Parathyroid adenoma (tissue), 2 donors: Measurements from ENCODE around the gene FUZ.

Source experiments
- H2AFZ ChIP-seq: fragments of 300-600 bp; sonication (generic); one replicate; pipeline ENCODE4 v1.7.0; 2017; ENCODE audit warnings: antibody characterized with exemption, mild to moderate bottlenecking
- H3K27ac ChIP-seq: fragments of 300-600 bp; sonication (generic); one replicate; pipeline ENCODE4 v1.7.0; 2017
- H3K27me3 ChIP-seq: fragments of 300-600 bp; sonication (generic); one replicate; pipeline ENCODE4 v1.7.0; 2017; ENCODE audit warnings: low read length; ENCODE audit not compliant: control insufficient read depth, insufficient read depth
- H3K36me3 ChIP-seq: fragments of 300-600 bp; sonication (generic); one replicate; pipeline ENCODE4 v1.7.0; 2017; ENCODE audit warnings: low read length; ENCODE audit not compliant: control insufficient read depth, insufficient read depth
- H3K4me1 ChIP-seq: fragments of 300-600 bp; sonication (generic); one replicate; pipeline ENCODE4 v1.7.0; 2017; ENCODE audit warnings: control low read depth
- H3K4me2 ChIP-seq: fragments of 300-600 bp; sonication (generic); one replicate; pipeline ENCODE4 v1.7.0; 2017; ENCODE audit warnings: low read length
- H3K4me3 ChIP-seq: fragments of 300-600 bp; sonication (generic); one replicate; pipeline ENCODE4 v1.7.0; 2017; ENCODE audit warnings: low read depth, low read length
- H3K79me2 ChIP-seq: fragments of 300-600 bp; sonication (generic); one replicate; pipeline ENCODE4 v1.7.0; 2017; ENCODE audit warnings: control low read depth
- H3K9ac ChIP-seq: fragments of 300-600 bp; sonication (generic); one replicate; pipeline ENCODE4 v1.7.0; 2017; ENCODE audit warnings: mild to moderate bottlenecking
- H3K9me3 ChIP-seq: fragments of 300-600 bp; sonication (generic); one replicate; pipeline ENCODE4 v1.7.0; 2017; ENCODE audit warnings: low read length; ENCODE audit not compliant: control insufficient read depth
- CTCF ChIP-seq: fragments of 300-600 bp; sonication (generic); IDR thresholded peaks from one replicate; pipeline ENCODE4 v1.7.0; 2017; ENCODE audit warnings: antibody characterized with exemption, mild to moderate bottlenecking
- donor health status: primary hyperparathyroidism.

The FUZ gene

GRCh38 chr19:49843265-49843664, 30.2 kb upstream of the FUZ start:
- no peak overlapping the region for H3K9ac ChIP-seq
- no peaks in the 10 kb centered on the region for H3K9me3 ChIP-seq
- TF ChIP-seq CTCF: no peak
- no peaks in the 10 kb centered on the region for H3K4me1 ChIP-seq
- no peak overlapping the region for H3K4me2 ChIP-seq
- H2AFZ ChIP-seq: no peak overlapping the region
- no peak overlapping the region for H3K4me3 ChIP-seq
- H3K27me3 ChIP-seq: no peaks in the 10 kb centered on the region
- H3K79me2 ChIP-seq: no peaks in the 10 kb centered on the region
- H3K27ac ChIP-seq: no peak overlapping the region
- no peaks in the 10 kb centered on the region for H3K36me3 ChIP-seq

DNA sequence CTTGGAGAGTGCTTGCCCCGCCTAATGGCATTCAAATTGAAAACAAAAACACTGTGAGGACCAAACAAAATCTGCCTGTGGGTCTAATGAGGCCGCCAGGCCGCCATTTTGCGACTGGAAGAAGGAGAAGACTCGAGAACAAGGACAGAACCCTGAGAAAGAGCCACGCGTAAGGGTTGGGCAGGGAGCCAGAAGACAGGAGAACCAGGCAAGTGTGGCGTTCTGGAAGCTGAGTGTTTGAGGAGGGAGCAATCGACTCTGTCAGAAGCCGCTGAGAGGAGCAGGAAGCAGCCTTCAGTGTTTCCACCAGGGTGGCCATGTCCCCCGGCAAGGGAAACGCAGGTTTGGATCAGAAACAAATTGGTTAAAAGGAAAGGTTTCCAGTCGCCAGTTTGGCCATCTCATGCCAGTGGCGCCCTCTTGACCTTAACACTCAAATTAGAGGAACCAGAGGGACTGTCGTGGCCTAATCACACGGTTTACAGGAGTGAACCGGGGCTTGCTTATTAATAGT, 27.7 kb upstream of the FUZ start:
- no peaks in the 10 kb centered on the region for H3K27me3 ChIP-seq
- no peak overlapping the region for H3K9ac ChIP-seq
- H2AFZ ChIP-seq: no peak overlapping the region
- no peaks in the 10 kb centered on the region for H3K79me2 ChIP-seq
- H3K4me1 ChIP-seq: no peaks in the 10 kb centered on the region
- no peak overlapping the region for H3K4me3 ChIP-seq
- no peak for TF ChIP-seq CTCF
- no peak overlapping the region for H3K27ac ChIP-seq
- no peaks in the 10 kb centered on the region for H3K36me3 ChIP-seq
- no peaks in the 10 kb centered on the region for H3K9me3 ChIP-seq
- H3K4me2 ChIP-seq: no peak overlapping the region

GRCh38 chr19:49840321-49840720, 27.2 kb upstream of the FUZ start:
- Histone ChIP-seq H3K4me1 (no peaks in the 10 kb centered on the region), H3K9ac (no peak overlapping the region), H3K4me3 (no peak overlapping the region), H3K36me3 (no peaks in the 10 kb centered on the region), H3K9me3 (no peaks in the 10 kb centered on the region), H3K4me2 (no peak overlapping the region), H3K79me2 (no peaks in the 10 kb centered on the region), H3K27ac (no peak overlapping the region), H2AFZ (no peak overlapping the region), H3K27me3 (no peaks in the 10 kb centered on the region)
- no peak for TF ChIP-seq CTCF

- Histone ChIP-seq H3K27me3 (no peaks in the 10 kb centered on the region), H3K4me3 (no peak overlapping the region), H3K36me3 (no peaks in the 10 kb centered on the region), H2AFZ (no peak overlapping the region), H3K4me1 (no peaks in the 10 kb centered on the region), H3K9ac (no peak overlapping the region), H3K79me2 (no peaks in the 10 kb centered on the region), H3K4me2 (no peak overlapping the region), H3K27ac (no peak overlapping the region), H3K9me3 (no peaks in the 10 kb centered on the region)
- no peak for TF ChIP-seq CTCF
Measured at GRCh38 chr19:49839713-49840112, 26.6 kb upstream of the FUZ start.

- no peak overlapping the region for H3K4me2 ChIP-seq
- no peak overlapping the region for H3K27ac ChIP-seq
- no peak overlapping the region for H2AFZ ChIP-seq
- no peaks in the 10 kb centered on the region for H3K4me1 ChIP-seq
- H3K4me3 ChIP-seq: no peak overlapping the region
- H3K9ac ChIP-seq: no peak overlapping the region
- H3K36me3 ChIP-seq: no peaks in the 10 kb centered on the region
- no peaks in the 10 kb centered on the region for H3K79me2 ChIP-seq
- no peaks in the 10 kb centered on the region for H3K9me3 ChIP-seq
- H3K27me3 ChIP-seq: no peaks in the 10 kb centered on the region
- no peak for TF ChIP-seq CTCF
Measured at GRCh38 chr19:49838885-49839588, 25.9 kb upstream of the FUZ start.
